Measurements from ENCODE around the gene CPPED1. TPM values are rescaled to one million over a fixed set of nuclear protein-coding genes. Genes with fewer than 3 reads are reported as not detected.

Gene CPPED1
- total RNA-seq, 4 donors from 2014 or later = 13.3 to 32.6 (median 16.4) TPM

- no peak for TF ChIP-seq CTCF (IDR thresholded peaks at IDR 0.05)
- DNase-seq (ENCODE audit: low spot score) (no peak), ATAC-seq (ENCODE audit: low FRiP score) (no peak)
Observed at GRCh38 chr16:12704492-12705111, 99.1 kb downstream of the CPPED1 start.

- ATAC-seq (ENCODE audit: low FRiP score) = no peak
- no peak for DNase-seq (ENCODE audit: low spot score)
- no peak for TF ChIP-seq CTCF (IDR thresholded peaks at IDR 0.05)
Observed at GRCh38 chr16:12703935-12704334, 99.8 kb downstream of the CPPED1 start.

GRCh38 chr16:12700161-12700560, 103.5 kb downstream of the CPPED1 start:
- DNase-seq (ENCODE audit: low spot score) = no peak
- ATAC-seq (ENCODE audit: low FRiP score) = no peak
- TF ChIP-seq CTCF (IDR thresholded peaks at IDR 0.05) = no peak

GRCh38 chr16:12699161-12699560, 104.5 kb downstream of the CPPED1 start:
- no peak for ATAC-seq (ENCODE audit: low FRiP score)
- TF ChIP-seq CTCF (IDR thresholded peaks at IDR 0.05) = no peak
- no peak for DNase-seq (ENCODE audit: low spot score)

- no peak for ATAC-seq (ENCODE audit: low FRiP score)
- DNase-seq (ENCODE audit: low spot score) = no peak
- TF ChIP-seq CTCF (IDR thresholded peaks at IDR 0.05) = no peak
Observed at GRCh38 chr16:12697437-12697836, 106.2 kb downstream of the CPPED1 start.

GRCh38 chr16:12695454-12695853, 108.2 kb downstream of the CPPED1 start:
- no peak for TF ChIP-seq CTCF (IDR thresholded peaks at IDR 0.05)
- ATAC-seq (ENCODE audit: low FRiP score) = no peak
- no peak for DNase-seq (ENCODE audit: low spot score)

GRCh38 chr16:12690024-12690423, 113.7 kb downstream of the CPPED1 start:
- no peak for DNase-seq (ENCODE audit: low spot score)
- no peak for TF ChIP-seq CTCF (IDR thresholded peaks at IDR 0.05)
- no peak for ATAC-seq (ENCODE audit: low FRiP score)
